Activated CD8-positive, alpha-beta memory T cell treated with anti-CD3 and anti-CD28 coated beads for 4 hours (primary cell): ENCODE results near the gene YAF2.

Source experiments
- DNase-seq, 2 donors: peaks; one replicate each; pipeline ENCODE4 v3.0.0-alpha.2; 2020; ENCODE audit warnings: low read depth in 2 of 2

YAF2 gene

GRCh38 chr12:42238240-42239140, at the start of gene YAF2:
Gene YAF2, minus strand, starts transcription at chr12:42238248. Its CDS starts 68 bp downstream, at chr12:42238180.
- peak; percentile 71 to 80 for DNase-seq

- DNase-seq = no peak
Observed at GRCh38 chr12:42286741-42287140, 48.7 kb upstream of the YAF2 start.

GRCh38 chr12:42285431-42285830, 47.4 kb upstream of the YAF2 start:
- no peak for DNase-seq

- no peak for DNase-seq
Observed at GRCh38 chr12:42284876-42285275, 46.8 kb upstream of the YAF2 start.

GRCh38 chr12:42284157-42284556, 46.1 kb upstream of the YAF2 start:
- no peak for DNase-seq

GRCh38 chr12:42283739-42284138, 45.7 kb upstream of the YAF2 start:
- no peak for DNase-seq

- no peak for DNase-seq
Observed at GRCh38 chr12:42282294-42282693, 44.2 kb upstream of the YAF2 start.

- no peak for DNase-seq
Observed at GRCh38 chr12:42281844-42282243, 43.8 kb upstream of the YAF2 start.

- DNase-seq = no peak
Observed at GRCh38 chr12:42281278-42281677, 43.2 kb upstream of the YAF2 start.

GRCh38 chr12:42278128-42278510, 40.1 kb upstream of the YAF2 start:
- no peak for DNase-seq

GRCh38 chr12:42277396-42278127, 39.5 kb upstream of the YAF2 start:
- no peak for DNase-seq

GRCh38 chr12:42275499-42275898, 37.5 kb upstream of the YAF2 start:
- DNase-seq = no peak

GRCh38 chr12:42273706-42274105, 35.7 kb upstream of the YAF2 start:
- no peak for DNase-seq

- DNase-seq = no peak
Observed at GRCh38 chr12:42270596-42270995, 32.5 kb upstream of the YAF2 start.

- no peak for DNase-seq
Observed at GRCh38 chr12:42267413-42268190, 29.6 kb upstream of the YAF2 start.

GRCh38 chr12:42266579-42267230, 28.7 kb upstream of the YAF2 start:
- DNase-seq = no peak

- DNase-seq = no peak
Observed at GRCh38 chr12:42262271-42262670, 24.2 kb upstream of the YAF2 start.

GRCh38 chr12:42261708-42262107, 23.7 kb upstream of the YAF2 start:
- DNase-seq = no peak

- no peak for DNase-seq
Observed at GRCh38 chr12:42260518-42260917, 22.5 kb upstream of the YAF2 start.

- DNase-seq = no peak
Observed at GRCh38 chr12:42259699-42260098, 21.7 kb upstream of the YAF2 start.

GRCh38 chr12:42255866-42256261, 17.8 kb upstream of the YAF2 start:
- no peak for DNase-seq
